Putamen (tissue), 1 donor: ENCODE results near the gene PRMT7.

ENCODE experiments used
- DNase-seq: peaks from one replicate; pipeline ENCODE4 v3.0.0-alpha.2; 2016; ENCODE audit warnings: low spot score

PRMT7 gene

DNA sequence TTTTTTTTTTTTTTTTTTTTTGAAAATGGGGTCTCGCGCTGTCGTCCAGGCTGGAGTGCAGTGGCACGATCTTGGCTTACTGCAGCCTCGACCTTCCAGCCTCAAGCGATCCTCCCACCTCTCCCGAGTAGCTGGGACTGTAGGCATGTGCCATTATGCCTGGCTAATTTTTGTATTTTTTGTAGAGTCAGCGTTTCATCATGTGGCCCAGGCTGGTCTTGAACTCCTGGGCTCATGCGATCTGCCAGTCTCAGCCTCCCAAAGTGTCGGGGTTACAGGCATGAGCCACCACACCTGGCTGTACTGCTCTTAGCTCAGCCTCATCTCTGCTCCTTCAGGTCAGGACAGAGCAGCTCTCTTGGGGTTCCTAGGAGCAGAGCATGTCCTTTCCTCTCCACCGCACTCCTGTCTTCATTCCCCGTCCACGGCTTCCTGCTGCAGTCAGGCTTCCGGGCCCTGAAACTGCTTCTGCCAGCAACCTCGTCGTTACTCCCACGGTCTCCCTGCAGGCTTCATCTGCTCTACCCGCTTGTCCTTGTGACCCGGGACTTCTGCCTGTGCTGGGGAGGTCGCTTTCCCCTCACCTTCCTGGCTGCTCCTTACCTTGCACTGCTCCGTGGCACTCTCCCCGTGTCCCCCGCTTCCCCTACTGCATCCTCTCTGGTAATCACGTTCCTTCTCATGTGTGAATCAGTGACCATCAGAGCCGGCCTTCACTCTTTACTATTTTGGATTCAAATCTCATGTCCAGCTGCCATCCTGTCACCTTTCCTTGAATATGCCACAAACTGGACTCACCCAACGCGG is 38.0 kb downstream of the PRMT7 start:
- no peak for DNase-seq

DNA sequence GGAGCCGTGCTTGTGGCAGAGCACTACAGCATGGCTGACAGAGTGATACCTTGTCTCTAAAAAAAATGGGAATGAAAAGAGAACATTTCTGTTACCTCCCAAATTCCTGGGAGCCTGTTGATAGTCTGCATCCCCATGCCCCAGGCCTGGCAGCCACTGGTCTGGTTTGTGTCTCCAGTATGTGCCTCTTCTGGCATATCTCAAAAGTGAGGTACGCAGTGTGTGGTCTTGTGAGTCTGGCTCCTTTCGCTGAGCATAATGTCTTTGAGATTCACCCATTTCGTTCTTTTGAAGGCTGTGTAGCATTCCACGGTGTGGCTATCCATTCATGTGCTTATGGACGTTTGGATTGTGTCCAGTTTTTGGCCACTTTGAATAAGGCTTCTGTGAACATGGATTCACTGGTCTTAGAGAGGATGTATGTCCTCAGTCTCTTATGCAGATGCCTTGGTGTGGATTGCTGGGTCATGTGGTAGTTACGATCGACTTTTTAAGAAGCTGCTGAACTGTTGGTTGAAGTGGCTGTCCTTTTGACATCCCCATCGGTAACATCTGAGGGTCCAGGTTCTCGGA is 39.1 kb downstream of the PRMT7 start:
- no peak for DNase-seq

DNA sequence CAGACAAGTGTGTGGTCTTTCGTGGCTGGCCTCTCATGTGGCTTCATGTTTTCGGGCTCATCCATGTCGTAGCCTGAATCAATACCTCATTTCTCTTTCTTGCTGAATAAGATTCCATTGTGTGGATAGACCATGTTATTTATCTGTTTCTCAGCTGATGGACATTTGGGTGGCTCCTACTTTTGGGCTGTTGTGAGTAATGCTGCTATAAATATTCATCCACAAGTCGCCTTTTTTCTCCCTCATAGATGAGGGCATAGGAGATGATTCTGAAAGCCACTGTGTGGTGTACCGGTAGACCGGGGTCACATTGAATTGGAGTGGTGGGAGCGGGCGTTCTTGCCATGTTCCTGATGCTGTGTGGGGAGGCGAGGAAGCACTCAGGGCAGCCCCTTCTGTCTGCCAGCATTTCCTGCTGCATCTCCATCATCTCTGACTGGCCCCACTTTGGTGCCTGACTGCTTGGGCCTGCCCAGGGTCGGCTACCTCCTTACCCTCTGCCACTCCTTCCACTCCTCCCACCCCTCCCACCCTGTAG is 40.1 kb downstream of the PRMT7 start:
- no peak for DNase-seq

DNA sequence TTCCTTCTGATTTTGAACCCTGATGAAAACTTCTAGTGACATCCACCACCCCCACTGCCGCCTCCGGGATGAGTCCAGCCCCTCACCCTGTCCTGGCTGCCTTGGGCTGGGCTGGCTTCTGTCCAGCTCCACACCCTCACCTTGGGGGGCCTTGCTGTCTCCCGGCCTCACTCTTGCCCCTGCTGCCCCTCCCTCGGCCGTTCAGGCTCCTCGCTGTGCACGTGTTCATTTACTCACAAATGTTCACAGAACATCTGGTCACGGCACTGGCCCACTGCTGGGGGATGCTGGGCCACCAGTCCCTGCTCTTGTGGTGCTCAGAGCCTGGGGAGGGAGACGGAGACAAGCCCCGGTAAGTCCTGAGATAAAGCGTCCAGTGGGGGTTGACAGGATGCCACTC is 40.6 kb downstream of the PRMT7 start:
- DNase-seq: no peak

DNA sequence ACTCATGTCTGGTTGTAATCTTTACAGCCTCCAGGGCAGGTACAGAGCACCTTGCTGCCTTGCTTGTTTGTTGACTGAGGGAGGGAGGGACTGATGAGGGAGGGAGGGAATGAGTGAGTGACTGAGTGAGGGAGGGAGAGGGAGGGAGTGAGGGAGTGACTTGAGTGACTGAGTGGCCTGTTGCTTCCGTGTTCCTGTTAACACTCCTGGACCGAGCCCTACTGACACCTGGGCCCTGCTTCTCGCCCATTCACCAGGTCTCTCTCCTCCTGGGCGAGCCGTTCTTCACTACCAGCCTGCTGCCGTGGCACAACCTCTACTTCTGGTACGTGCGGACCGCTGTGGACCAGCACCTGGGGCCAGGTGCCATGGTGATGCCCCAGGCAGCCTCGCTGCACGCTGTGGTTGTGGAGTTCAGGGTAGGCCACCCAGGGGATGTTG is 41.2 kb downstream of the PRMT7 start:
- no peak for DNase-seq

DNA sequence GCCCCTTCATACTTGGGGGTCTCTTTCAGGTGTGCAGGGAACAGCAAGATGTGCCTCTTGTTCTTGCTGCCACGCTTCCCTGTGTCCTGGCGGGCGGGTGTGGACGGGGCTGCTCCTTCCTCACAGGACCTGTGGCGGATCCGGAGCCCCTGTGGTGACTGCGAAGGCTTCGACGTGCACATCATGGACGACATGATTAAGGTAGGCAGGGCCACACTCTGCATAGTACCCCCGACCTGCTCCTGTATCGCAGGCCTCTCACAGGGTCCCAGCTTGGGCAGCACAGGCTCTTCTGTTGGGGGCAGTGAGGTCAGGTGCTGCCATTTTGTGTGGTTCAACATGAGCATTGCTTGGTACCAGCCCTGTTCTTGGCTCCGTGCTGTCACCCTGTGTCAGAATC is 42.5 kb downstream of the PRMT7 start:
- no peak for DNase-seq

DNA sequence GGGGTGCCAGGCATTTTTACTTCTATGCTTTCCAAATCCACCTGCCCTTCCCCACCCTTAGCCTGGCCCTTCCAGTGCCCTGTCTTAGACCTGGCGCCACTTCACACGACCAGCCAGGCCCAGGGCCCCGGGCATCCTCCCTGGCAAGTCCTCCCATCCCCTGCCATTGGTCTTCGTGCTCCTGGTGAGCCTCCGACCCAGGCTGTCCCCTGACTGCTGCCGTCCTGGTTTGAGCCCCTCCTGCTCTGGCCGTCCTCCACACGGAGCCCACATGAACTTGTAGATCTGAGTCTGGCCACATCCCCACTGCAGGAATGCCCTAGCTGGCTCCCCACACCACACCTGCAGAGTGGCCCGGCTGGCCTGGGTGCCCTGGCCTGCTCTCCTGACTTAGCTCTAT is 44.0 kb downstream of the PRMT7 start:
- DNase-seq: no peak

DNA sequence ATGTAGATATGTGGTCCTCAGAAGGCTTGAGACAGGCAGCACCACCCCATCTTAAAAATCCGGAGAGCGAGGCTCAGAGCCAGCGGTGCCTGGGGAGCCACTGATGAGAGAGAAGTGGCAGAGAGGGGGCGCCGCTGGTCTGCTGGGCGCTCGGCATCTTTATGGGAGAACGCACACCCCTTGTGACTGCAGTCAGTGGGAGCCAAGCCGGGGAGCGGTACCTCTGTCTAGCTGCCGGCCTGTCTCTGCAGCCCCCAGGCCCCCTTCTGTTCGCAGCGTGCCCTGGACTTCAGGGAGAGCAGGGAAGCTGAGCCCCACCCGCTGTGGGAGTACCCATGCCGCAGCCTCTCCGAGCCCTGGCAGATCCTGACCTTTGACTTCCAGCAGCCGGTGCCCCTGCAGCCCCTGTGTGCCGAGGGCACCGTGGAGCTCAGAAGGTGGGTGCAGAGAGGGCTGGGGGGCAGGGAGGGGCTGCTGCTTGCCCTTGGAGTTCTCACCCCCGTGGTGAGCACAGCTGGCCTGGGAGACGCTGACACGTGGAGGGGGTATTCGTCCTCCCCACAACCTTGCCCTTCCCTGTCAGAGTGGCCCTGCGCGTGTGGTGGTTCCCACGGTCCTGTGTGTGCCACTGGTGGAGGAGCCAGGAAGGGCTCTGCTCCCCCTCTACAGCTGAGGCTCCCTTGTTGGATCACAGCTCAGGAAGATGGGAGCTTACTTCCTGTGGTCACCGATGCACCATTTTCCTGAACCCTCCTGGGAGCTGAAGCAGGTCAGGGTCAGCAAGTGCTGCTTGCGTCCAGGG is 44.8 kb downstream of the PRMT7 start:
- DNase-seq: no peak

DNA sequence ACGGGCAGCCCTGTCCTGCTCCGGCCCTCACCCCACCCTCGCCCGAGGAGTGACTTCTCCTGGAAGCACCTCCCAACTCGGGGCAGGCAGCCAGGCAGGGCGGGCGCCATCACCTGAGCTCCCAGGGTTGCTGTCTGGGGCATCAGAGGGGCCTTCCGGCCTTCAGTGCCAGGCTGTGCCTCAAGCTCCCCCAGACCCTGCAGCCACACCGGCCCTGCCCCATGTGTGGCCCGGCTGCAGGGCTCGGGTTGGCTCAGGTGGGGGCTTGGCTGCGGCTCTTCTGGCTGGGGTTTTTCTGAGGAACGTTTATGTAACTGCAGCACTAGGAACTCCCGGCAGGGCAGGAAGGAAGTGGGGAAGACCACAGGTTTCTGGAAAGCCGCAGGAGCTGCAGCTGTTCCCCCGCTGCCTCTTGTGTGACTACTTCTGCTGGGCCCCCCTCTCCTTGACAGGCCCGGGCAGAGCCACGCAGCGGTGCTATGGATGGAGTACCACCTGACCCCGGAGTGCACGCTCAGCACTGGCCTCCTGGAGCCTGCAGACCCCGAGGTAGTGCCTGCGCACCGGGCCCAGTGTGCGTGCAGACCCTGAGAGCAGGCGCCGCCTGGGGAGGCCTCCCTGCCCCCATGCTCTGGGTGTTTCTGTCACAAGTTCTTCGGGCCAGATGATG is 45.6 kb downstream of the PRMT7 start:
- DNase-seq: no peak

DNA sequence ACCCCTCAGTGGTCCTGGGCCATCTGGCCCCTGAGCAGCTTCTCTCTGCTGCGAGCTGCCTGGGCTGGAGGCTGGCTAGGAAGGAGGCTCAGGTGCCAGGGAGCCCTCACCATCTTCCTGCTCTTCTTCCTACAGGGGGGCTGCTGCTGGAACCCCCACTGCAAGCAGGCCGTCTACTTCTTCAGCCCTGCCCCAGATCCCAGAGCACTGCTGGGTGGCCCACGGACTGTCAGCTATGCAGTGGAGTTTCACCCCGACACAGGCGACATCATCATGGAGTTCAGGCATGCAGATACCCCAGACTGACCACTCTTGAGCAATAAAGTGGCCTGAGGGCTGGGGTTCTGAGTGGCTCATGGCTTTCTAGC is 46.1 kb downstream of the PRMT7 start:
- DNase-seq: no peak

DNA sequence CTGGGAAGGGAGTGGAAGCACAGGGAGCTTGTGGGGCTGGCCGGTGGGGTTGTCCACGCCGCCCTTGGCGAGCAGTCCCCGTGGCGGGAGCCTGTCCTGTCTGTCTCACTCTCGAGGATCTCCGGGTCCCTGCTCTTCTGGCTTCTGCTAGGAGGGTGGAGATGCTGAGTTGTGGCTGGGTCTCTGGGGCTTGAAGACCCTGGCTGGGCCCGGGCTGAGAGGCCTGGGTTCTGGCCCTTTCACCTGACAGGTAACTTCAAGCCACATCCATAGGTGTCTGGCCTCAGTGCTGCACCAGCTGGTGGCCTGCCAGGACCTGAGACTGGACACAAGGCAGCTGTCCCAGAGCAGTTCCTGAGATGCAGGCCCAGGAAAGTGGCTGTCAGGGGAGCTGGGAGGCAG is 46.7 kb downstream of the PRMT7 start:
- no peak for DNase-seq

DNA sequence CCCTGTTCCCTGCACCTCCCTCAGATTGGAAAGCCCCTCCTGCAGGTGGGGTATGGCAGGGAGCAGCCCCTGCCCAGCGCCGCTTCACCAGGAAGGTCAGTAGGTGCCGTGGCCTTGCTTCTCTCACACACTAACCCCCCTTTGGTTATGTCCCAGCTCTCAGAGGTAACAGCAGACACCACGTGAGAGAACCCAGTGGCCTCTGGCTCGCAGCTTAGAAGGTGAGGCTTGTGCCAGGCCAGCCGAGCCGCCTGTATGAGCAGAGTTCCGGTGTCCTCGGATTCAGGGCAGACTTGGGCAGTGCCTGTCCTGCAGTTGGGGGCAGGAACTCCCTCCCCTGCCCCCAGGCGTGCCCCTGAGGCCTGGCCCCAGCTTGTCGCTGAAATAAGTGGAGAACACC is 47.1 kb downstream of the PRMT7 start:
- DNase-seq: no peak

DNA sequence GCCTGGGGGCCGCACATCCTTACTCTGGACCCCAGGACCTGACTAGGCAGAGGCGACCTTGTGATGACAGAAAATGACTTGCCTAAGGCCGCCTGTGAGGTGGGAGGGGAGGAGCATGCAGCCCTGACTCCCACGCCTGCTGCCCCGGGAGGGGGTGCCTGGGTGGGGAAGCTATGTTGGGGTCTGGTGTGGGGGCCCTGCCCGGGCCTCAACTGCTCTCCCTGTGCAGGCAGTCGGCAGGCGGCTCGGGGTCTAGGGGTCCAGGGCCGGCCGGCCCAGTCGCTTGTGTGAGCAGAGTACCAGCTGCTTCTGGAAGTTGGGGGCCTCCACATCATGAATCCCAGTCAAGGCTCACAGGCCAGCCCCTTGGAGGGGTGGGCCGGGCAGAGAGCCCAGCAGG is 48.1 kb downstream of the PRMT7 start:
- DNase-seq: no peak

DNA sequence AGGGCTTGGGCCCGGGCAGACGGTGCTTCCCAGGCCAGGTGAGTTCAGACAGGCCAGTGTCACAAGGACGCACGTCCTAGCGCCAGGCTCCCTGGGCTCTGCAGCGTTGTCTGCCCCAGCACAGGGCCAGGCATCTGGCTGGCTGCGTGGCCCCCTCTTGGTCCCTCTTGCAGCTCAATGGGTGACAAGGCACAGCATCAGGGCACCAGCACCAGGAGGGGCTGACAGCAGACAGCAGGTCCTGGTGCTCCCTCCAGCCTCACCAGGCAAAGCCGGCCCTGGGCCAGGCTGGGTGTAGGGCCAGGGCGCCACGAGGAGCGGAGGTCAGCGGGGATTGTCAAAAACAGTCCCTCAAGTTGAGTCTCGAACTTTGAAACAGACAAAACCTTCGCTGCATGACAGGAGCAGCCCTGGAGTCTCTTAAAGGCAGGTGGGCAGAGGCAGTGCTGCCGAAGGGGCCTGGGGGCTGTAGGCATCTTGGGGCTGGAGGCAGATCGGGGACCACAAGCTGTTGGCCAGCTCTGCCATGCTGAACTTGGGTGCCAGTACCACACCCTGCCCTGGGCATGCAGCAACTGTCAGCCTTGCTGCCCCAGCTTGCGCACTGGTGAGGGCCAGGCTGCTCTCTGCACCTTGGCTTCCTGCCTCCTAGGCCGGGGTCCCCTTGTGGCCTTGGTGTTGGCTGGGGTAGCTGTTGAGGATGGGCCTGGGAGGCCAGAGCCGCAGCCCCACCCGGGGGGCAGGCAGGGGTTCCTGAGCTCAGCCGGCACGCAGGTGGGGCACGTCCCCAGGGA is 48.8 kb downstream of the PRMT7 start:
- no peak for DNase-seq

DNA sequence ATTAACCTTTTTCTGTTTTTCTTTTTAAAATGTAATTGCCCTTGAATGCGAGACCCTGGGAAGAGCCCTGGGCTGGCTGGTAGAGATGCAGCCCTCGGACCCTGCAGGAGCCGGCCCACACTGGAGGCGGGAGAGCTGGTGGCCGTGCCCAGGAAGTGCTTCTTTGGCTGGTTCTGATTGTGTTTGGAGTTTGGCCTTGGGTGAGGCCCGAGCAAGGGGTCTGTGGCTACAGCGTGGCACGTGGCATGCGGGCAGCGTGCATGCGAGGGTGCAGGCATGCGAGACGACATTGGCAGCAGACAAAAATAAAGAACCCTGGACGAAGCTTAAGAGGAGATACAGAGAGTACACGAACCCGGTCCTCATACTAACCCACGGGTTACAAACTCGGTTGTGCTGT is 49.7 kb downstream of the PRMT7 start:
- DNase-seq: no peak

DNA sequence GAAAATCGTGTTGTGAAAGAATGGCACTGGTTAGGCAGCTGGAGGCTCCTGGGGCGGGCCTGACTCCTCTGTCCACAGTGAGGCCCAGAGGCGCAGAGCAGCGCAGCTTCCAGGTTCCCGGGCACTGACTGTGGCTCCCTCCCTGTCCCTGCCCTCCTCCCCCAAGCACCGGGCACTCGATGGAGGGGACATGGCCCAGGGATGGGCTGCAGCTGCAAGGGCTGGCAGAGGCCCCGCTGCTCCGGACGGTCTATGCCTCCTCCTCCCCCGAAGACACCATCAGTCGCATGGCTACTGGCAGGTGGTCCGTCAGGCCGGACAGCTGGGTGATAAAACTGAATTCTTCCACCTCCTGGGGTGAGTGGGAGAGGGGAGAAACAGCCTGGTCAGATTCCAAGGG is 50.1 kb downstream of the PRMT7 start:
- no peak for DNase-seq

DNA sequence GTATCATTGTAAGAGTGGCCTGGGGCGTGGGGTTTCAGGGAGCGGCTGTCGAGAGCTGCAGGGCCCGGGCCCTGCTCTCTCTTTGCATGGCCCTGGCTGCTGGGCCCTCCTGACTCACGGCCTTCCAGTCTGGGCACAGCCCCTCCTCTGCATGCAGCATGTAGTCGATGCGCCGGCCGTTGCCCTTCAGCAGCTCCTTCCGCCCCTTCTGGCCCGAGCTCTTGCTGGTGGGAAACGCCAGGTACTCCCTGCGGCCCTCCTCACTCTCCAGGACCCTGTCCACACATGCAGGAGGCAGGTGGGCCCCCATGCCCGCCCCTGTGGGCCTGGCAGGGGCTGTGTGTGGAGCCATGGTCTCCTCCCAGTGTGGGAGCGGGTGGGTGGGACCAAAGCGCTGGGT is 50.7 kb downstream of the PRMT7 start:
- no peak for DNase-seq

DNA sequence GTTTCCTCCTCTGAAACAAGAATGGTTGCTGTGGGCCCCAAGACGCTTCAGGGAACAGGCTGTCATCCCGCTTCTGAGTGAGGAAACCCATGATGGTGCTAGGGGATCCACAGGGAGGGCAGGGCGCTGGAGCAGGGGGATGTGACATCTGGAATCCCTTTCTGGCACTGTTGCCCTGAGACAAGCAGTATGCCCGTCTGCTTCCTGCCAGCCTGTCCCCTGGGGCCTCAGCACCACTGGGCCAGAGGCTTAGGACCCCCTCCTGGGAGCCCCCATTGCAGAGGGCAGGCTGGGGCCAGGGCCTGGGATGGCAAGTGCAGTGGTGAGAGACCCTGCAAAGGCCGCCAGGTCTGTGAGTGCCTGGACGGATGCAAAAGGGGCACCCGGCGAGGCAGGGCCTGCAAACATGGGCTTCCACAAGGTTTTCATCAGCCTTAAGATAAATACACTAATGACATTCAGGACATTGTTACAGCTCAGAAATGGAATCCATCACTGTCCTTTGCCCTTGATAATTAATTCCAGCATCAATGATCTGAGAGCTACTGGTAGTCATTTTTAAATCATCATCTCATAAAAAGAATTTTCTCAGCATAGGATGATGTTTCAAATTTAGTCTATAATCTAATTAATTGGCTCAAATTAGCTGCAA is 51.6 kb downstream of the PRMT7 start:
- DNase-seq: no peak

DNA sequence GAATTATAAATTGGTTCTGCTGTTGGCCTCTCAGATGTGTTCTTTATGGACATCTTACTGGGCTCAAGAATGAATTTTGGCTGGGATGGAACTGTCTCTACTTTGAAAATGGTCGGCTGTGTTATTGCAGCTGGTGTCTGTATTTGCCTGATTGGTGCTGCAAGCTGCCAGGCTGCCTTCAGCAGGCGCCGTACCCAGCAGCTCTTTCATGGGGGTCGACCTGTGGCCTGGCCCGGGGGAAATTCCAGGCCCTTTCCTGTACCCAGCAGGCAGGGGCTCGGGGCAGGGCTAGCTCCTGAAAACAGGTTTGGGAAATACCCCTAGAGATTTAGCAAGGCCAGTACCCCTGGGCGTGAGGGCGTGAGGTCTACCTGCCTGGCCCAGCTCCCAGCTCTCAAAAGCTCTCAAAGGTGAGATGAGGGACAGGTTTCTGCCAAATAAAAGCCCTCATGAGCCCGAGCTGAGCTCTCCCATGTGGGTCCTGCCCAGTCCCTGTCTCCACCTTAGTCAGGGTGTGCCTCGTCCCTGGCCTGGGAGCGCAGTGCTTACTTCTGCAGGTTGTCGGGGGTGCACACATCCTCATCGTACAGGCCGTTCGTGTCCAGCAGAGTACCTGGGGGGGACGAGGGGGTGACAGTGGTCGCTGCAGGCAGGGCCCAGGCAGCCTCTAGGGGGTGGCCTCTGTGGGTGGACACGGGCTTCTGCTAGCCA is 52.3 kb downstream of the PRMT7 start:
- no peak for DNase-seq
